Measurements from ENCODE around the gene ZNF503.

DNA sequence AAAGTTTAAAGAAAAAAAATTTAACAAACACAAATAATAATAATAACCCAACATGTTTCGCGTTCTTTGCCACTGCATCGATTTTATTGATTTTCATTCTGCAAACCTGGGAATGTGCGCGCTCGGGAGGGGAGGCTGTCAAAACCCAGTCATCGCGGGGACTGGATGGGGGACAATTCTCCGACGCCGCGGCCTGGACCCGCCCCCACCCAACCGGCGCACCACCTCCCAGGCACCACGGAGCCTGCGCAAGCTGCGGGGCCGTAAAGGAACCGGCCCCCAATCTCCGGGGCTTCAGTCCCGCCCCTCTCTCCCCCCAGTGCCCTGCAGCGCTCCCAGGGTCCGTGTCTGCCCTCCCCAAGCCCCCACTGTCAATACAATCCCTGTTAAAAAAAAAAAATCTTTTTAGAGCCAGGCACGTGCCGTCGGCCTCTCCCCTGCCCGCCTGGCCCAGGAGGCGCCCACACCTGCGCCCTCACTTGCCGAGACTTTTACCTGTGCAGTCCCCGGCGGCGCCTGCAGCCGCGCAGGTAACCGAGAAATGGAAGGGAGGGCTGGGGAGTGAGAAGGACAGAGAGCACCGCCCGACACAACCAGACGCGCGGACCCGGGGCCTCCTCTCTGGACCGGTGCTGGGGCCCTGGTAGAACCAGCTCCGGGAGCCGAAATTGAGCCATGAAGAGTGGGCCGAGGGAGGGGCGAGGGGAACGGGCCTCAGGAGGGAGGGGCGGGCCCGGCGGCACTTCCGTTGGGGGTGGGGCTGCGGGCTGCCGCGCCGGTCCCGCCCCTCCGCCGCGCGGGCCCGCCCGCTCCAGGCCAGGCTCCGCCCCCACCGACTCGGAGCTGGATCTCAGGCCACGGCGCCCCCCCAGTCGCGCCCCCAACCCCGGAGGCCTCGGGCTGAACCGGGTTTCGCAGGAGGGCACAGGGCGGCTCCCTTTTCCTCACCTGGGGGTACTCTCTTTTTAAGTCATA is 7.6 kb upstream of the ZNF503 start:
- TF ChIP-seq, protein P1, sequence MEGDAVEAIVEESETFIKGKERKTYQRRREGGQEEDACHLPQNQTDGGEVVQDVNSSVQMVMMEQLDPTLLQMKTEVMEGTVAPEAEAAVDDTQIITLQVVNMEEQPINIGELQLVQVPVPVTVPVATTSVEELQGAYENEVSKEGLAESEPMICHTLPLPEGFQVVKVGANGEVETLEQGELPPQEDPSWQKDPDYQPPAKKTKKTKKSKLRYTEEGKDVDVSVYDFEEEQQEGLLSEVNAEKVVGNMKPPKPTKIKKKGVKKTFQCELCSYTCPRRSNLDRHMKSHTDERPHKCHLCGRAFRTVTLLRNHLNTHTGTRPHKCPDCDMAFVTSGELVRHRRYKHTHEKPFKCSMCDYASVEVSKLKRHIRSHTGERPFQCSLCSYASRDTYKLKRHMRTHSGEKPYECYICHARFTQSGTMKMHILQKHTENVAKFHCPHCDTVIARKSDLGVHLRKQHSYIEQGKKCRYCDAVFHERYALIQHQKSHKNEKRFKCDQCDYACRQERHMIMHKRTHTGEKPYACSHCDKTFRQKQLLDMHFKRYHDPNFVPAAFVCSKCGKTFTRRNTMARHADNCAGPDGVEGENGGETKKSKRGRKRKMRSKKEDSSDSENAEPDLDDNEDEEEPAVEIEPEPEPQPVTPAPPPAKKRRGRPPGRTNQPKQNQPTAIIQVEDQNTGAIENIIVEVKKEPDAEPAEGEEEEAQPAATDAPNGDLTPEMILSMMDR (conservative IDR thresholded peaks at IDR 0.05) = no peak; the same call in 1 of the 2 replicates
- peak; percentile 95 for TF ChIP-seq ZFX (IDR thresholded peaks at IDR 0.05)

All from C4-2B (cell line).